Stimulated activated CD4-positive, alpha-beta T cell treated with anti-CD3 and anti-CD28 coated beads, Interleukin-2, amount 100 ng/mL, for 48 hours (primary cell): ENCODE measurements around the gene ABCF2.

Experiments
- DNase-seq, 2 donors: peaks; one replicate each; pipeline ENCODE4 v3.0.0-alpha.2; 2020

ABCF2 gene

DNA sequence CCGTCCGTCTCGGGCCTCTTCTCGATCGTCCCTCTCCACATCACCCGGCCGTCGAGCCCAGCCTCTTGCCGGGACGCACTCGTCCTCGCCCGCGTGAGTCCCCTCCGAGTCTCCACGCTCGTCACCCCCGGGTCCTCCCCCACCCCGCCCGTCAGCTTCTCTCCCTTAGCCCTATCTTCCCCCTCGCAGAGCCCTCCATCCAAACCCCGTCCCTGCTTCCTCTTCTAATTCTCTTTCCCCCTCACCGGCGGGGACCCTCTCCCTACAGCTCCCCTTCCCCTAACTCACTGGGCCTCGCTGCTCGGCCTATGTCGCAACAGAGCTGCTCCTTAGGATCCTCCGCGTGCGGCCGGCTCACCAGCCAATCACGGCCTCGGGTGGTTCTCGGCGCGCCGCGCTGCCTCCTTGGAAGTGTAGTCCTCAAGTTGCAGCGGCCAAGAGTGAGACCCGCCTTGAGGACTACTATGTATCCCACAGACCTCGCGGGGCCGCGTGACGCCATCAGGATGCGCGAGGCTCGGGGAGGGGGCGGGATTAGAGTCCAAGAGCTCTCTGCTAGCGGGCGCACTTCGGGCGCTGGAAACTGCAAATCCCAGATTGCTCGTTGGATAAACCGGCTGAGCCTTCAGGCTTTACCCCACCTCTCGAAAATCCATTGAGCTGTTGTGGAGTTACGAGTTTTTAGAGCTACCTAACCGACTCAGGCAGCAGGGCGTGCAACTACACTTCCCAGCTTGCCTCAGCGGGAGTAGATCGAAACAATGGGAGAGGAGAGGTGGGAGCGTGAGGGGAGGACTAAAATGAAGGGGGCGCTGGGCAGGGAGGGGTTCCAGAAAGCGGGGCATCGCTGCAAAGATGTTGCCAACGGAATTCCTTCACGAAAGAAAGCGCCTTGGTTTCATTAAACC, at the start of gene ABCF2:
Gene ABCF2 (minus strand): TSS at position 331 of the 908 bp plus-strand sequence. CDS start 747 bp downstream, outside the sequence.
- peak; percentile 97 to 98 for DNase-seq

DNA sequence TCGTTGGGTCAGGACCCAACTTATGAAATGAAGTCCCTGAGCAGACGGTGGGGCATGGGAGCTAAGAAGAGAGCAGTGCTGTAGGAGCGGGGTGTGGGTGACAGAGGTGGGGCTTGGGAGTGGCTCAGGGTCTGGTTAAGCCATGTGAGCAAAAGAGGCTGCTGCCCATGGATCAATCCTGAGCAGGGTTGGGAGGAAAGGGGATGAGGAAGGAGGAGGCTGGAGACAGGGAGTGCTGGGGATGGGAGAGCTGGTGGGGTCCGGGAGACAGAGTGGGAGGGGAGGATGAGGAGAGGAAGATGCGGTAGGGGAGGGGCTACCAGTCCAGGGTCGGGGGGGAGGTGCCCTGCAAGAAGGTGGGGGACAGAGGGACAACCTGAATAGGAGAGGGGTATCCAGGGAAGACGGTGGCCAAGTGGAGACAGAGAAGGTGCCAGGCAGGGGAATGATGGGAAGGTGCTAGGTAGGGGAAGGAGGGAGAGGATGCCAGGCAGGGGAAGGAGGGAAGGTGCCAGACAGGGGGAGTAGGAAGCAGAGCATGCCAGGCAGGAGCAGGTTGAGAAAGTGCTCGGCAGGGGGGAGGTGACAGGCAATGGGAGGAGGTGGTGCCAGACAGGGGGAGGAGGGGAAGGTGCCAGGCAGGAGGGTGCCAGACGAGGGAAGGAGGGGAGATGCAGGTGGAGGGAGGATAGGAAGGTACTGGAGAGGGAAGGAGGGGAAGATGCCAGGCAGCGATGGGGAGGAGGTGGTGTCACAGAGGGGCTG, 49.0 kb upstream of the ABCF2 start:
- no peak for DNase-seq

DNA sequence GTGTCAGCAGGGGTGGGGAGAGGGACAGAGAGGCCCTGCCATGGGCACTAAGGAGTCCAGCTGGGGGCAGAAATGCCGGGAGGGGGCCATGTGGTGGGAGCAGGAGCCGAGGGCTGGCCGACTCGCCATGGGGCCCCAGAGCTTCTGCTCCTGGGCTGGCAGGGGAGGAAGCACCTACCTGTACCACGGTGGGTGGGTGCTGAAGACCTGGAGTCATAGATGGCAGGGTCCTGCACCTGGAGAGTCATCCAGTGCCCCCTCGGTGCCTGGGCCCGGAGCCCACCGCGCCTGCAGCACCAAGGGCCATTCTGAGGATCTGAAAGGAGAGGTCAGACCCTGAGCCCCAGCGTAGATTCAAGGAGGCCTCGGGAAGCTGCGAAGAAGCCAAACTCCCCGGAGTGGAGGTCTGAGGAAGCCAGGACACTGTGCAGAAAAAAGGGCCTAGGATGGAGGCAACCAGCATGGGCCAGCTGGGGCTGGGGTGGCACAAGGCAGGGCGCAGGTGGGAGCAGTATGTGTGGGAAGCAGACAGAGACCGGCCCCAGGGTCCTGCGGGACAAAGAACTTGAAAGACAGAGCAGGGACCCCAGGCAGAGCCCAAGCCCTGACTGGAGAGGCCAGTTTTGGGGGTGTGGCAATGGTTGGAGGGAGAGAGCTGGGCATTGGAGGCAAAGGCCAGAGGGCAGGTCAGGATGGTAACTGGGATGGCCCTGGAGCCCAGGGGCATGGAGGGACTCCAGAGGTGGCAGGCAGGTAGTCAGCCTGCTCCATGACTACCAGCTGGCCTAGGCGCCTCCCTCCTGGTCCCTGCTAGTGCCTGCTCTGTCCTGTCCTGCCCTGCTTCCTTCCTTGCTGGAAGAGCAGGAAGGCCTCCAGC, 48.2 kb upstream of the ABCF2 start:
- DNase-seq = no peak

DNA sequence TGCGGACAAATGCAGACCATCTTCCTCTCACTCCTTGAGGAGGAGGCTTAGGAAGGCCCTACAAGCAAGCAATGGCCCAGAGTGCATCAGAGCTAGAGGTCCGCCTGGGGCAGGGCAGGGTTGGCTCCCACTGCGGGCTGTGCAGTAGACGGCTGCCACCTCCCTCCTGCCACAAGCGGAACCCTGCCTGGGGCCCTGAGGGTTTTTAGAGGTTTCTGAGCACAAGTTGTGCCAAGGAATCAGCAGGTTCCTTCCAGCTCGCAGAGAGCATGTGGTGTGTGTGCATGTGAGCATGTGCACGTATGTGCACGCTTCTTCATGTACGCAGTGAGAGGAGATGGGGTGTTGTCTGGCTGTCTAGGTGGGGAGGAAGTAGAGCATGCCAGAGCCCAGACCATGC, 47.4 kb upstream of the ABCF2 start:
- DNase-seq = no peak

DNA sequence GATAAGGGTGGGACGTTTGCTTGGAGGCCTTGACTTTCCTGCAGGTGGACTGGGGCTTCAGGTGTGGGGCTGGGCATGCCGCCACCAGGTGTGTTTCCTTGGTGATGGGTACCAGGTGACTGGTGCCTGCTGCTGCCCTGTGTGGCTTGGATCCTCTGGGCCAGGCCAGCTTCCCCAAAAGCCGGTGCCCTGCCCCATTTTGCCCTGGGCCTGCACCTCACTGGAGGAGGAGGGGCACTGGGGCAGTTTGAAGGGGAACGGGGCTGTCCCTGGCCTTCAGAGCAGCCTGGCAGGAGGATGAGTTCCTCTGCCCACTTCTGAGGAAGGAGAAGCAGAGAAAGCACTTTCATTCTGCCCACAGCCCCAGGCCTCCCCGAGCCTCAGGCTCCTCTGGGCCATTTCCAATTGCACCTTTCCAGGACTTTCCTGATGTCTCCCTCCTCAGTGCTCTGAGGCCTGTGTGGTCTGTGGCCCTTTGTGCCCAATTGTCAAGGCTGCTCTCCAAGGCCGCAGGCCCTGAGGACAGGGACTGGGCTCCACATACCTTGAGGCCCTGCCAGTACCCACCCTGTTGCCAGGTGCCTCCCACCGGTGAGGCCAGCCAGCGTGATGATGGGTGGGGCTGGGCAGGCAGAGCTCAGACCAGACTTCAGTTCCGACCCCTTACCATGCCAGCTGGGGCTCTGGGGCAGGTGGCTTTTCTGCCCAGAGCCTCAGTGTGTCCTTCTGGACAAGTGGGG, 46.8 kb upstream of the ABCF2 start:
- no peak for DNase-seq

DNA sequence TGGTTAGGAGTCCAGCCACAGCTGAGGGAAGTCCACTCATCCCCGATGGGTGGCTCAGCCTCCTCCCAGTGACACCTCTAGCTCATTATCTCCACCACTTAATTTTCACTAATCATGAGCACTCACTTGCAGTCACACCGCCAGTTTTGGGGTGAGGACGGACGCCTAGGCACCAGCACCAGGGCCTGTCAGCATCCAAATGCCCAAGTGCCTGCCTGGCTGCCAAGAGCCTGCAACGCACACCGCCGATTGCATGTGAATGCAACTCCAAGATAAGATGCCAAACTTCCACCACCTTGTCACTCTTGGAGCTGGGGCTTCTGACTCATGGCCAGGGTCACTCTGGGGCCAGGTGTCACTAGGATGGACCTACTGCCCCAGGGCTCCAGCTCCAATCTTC, 45.9 kb upstream of the ABCF2 start:
- DNase-seq = no peak

DNA sequence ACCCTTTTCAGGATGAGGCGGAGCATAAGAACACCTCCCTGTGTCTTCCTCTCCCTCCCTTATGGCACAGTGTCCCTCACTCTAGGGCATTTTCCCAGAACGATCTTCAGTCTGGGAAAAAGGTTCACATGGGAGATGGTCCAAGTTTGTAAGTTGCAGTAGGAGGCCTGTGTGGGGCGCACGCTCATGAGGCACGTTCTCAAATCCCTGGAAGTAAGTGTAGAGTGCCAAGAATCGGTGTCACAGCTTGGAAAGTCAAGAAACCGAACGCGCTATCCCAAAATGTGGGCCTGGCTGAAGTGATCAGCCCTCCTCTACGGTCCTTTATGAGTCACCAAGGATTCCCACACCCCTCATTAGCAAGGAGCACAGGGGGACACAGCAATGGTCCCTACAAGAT, 45.4 kb upstream of the ABCF2 start:
- DNase-seq = no peak

DNA sequence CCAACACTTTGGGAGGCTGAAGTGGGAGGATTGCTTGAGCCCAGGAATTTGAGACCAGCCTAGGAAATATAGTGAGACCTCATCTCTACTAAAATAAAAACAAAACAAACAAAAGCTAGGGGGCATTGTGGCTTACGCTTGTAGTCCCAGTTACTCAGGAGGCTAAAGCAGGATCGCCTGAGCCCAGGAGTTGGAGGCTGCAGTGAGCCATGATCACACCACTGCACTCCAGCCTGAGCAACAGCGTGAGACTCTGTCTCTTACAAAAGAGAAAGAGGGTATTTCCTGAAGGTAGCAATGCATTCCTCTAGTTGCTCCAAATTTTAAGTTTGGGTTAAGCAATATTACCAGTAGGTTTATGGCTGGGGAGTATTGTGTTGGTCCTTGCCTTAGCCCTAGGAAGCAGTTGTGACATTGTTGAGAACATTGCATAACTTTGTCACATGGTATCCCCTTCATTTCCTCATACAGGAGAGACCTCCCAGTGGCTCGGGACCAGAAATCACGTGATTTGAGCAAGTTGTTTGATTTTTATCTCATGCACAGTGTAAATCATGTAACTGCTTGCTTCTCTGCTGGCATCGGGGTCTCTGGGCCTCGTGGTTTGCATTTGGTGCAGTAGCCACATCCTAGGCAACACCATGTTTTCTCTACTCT, 44.8 kb upstream of the ABCF2 start:
- no peak for DNase-seq

DNA sequence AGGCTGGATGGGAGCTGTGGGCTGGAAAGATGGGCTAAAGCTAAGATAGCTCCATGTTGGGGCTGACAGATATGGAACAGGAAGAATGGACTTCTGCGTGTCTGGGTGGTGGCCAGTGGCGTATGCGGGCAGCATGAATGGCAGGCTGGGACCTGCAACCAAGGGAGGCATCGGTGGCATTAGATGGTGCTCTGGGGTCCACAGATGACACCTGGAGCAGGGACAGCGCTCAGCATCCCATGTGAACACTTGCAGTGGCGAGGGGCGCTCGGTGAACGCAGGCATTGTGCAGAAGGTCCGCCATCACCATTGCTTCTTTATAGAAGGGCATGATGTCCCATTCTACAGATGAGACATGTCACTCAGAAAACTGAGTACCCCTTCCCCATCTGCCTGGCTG, 42.5 kb upstream of the ABCF2 start:
- no peak for DNase-seq

DNA sequence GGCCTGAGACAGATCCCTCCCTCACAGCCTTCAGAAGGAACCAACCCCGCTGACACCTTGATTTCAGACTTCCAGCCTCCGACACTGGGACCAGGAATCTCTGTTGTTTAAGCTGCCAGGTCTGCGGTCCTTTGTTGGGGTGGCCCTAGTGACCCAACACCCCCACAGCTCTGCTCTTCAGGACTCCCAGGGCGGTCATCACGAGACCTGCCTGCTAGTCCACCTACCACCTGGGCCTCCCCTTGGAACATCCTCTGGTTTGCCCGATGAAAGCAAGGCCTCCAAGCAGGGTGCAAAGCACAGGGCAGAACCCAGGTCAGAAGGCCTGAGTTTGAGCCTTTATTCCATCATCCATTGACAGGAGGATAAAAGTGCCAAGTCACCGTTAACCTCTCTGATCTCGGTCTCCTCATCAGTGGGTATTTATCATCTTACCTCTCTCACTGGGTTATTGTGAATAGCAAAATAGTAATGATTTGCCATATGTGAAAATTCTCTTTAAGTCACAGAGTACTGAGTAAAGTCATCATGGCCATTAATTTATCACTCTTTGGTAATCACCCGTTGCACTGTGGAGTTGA, 38.4 kb upstream of the ABCF2 start:
- no peak for DNase-seq

DNA sequence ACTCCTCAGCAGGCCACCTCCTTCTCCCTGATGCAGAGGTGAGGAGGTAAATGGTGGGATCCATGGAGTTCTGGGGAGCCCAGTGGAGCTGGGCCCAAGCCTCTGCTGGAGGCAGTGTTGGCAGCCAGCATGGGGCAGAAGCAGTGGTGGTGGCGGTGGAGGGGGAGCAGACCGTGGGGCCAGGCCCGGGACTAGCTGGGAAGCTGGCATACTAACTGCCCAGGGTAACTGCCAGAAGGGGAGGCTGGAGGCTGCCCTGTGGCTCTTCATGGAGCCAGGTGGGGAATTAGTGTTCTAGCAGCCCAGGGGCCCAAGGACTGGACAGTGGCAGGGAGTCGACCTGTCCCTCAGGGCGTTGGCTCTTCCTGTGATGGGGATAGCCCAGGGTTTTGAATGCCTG, 37.6 kb upstream of the ABCF2 start:
- DNase-seq = no peak

DNA sequence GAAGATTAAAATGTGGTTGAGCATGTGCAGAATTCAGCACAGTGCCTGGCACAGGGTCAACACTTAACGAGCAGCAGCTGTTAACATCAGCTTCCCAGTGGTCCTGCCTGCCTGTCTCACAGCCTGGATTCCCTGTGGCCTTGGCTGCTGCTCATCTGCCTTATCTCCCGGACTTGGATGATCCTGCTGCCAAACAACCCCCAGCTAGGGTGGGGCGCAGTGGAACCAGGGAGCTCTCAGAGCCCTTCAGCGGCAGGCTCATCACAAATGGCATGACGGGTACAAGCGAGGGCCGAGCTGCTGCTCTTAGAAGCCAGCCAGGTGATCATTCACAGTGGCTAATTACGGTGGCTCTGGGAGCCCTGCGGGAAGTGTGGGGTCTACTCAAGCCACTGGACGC, 34.5 kb upstream of the ABCF2 start:
- no peak for DNase-seq

DNA sequence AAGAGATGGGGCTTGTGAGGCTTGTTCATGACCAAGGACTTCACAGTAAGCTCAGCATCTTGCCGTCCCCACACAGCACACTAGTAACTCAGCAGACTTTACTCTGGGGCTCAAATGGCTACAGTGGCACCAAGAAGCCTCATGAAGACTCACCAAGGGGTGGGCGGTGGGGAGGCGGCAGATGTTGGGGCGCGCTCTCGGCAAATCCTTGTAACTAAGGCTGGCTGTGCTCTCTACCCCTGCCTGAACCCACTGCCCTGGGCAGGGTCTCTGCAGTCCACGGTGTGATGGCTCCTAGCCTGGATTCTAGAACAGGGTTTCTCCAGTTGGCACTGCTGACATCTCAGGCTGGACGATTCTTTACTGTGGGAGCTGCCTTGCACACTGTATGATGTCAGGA, 33.9 kb upstream of the ABCF2 start:
- DNase-seq = no peak

DNA sequence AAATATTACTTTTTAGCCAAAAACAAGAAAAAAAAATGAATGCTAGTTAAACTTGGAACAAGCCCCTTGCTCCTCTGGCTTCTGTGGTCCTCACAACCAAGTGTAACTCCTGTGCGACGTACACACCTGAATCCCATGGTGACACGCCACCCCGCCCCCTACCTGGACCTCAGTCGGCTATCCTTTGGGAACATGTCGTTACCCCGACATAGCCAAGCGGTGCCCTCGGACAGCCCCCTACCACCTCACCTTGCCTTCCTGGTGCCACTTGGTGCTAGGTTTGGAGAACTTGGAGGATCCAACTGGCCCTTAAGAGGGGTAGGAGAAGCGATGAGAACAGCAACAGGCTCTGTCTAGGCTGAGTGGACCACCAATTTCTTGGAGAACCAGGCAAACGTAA, 33.5 kb upstream of the ABCF2 start:
- DNase-seq = no peak

DNA sequence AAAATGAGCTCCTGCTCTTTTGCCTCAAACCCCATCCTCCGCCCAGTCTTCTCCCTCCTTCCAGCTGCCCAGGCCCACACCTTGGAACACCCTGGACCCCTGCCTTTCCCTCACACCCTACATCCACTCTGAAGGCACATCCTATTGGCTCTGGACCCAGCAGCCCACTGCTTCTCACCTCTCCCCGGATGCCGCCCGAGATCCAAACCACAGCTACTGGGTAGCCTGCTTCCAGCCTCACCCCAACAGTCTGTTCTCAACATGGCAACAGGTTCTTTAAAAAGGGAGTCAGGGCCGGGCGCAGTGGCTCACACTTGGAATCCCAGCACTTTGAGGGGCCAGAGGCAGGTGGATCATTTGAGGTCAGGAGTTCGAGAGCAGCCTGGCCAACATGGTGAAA, 31.0 kb upstream of the ABCF2 start:
- no peak for DNase-seq

DNA sequence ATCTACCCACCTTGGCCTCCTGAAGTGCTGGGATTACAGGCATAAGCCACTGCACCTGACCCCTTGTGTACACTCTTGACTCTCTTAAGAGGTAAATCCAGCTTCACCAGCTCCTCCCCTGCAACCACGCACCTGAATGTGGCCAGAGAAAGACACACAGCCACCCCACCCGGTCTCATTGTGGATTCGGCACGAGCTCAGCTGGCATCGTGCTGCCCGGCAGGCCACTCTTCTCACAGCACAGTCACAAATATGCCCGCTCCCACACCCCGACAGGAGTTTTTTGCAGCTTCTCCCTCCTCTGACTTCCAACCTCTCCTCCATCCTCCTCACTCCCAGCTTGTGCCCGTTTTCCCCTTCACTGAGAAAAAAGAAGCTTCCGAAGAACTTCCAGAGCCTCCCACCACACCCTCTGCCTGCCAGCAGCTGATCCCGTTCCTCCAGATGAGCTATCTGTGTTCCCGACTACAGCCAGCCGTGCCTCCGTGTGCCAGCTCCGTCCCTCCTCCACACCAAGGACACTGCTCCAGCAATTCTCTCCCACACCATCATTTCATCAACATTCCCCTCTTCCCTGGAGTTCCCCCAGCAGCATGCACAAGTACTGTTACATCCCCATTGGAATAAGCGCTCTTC, 29.5 kb upstream of the ABCF2 start:
- no peak for DNase-seq

DNA sequence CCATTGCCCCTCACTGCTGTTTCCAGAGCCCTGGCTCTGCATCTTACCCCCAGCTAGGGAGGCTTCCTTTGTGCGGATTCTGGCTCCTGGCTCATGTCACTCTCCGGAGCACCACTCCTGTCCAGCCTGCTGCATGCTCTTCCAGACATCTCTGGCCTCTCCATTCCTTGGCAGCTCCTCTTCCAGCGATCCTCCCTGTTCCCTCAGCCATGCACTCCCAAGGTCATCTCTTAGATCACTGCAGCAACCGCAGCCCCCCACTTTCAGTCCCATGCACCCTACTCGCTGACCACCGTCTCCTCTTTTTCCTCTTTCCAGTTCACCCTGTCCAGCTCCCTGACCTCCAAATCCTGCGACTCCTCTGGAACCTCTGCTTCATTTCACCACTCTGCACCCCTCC, 28.4 kb upstream of the ABCF2 start:
- DNase-seq = no peak

DNA sequence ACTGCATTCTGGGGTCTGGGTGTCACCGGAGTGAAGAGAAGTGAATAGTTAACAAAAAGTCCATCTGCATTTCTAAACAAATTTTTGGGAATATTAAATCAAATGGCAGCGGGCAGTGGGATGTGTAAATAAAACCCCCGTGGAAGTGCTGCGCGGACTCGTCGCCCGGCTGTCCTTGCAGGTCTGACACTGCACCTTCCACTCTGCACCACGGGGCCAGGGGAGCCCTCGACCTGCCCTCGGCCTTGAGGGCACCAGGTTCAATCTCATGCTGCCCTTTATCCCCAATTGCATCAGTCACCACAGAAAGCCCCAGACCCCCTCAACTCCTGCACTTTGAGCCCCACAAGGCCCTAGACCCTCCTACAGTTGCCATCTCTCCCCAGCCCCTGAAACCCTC, 27.8 kb upstream of the ABCF2 start:
- no peak for DNase-seq

DNA sequence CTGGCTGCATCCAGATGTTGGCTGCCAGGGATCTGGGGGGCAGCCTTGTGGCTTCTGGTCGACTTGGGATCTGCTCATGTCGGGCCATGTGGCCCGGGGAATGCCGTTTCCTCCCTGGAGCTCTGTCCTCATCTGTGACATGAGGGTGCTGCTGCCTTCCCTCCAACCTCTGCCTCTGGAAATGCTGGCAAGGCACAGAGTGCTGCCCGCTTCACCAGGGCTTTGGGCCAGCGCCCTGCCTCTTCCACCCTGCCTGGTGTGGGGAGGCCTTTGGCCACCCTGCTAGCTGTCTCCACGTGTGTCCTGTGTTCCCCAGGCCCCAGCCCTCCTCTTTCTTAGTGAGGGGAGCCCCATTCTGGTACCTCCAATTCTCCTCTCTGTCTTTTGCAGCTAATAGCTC, 27.3 kb upstream of the ABCF2 start:
- DNase-seq = no peak

DNA sequence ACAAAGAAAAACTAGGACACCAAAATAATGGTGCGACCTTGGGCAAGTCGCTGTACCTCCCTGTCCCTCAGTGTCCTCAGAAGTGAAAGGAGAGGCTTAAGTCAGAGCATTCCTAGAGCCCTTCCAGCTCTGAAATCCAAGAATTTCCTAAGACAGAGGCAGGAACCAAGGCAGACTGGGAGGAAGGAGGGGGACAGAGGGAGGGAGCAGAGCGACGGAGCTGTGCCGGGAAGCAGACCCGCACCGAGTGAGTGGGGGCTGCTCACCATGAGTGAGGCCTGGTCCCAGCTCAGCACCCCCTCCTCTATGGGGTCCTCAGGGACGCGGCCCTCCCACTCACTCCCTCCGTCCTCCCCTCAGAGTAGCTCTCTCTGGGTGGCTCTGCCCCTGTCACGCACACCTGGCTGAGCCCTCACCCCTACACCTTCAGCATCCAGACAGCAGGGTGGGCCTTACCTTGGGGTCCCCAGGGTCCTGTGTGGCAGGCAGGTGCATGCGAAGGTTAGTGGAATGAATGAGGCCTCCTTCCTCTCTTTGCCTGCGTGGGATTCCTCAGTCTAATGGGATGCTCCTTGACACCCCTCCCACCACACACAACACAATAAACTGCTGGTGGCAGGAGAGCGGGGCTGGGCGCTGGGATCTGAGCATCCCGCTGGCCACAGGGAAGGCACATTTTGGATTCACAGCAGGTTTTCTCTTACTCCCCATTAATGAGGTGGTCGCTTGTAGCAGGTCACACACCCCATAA, 26.1 kb upstream of the ABCF2 start:
- DNase-seq = no peak

DNA sequence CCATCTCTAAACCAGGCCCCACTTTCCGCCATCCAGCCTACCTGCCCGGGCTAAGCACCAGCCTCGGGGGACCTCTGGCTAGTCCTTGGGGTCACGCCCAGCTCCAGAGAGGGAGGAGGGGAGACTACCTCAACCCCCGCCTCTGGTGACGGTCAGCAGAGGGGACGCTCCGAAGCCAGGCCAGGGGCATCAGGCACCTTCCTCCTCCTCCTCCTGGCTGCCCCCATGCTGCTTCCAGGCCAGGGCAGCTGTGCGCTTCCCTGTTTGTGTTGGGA, 25.5 kb upstream of the ABCF2 start:
- DNase-seq = no peak
